Endothelial cell of umbilical vein (primary cell): ENCODE results near the gene ARHGEF12. TPM values are rescaled to one million over a fixed set of nuclear protein-coding genes. Genes with fewer than 3 reads are reported as not detected.

Experiments used
- BruUV-seq: library from RNA; stranded (reverse); fragments of 400-500 nt; replicated peaks from 2 replicates; lab custom pipeline; 2021; lab: Mats Ljungman, UMichigan
- CTCF ChIA-PET: fragments of 300-600, 350-600 bp; sonication (Branson Sonifier 250); formaldehyde crosslinking; loops from one replicate; lab custom pipeline; 2021; ENCODE audit warnings: antibody characterized with exemption, inconsistent platforms; lab: Charles Lee
- POLR2A ChIA-PET: fragments of 300-600, 350-600 bp; sonication (Branson Sonifier 250); formaldehyde crosslinking; loops from one replicate; lab custom pipeline; 2021; ENCODE audit warnings: antibody characterized with exemption, inconsistent platforms; lab: Charles Lee
- DNase-seq: peaks from one replicate; pipeline ENCODE4 v3.0.0-alpha.2; 2011; ENCODE audit warnings: low read depth, low spot score
- FAIRE-seq: peaks from 2 replicates; lab custom pipeline; 2011; peaks lifted over from hg19 to GRCh38; lab: Jason Lieb, UNC
- H2AFZ ChIP-seq: 2 replicates; pipeline ENCODE4 v1.6.0; 2012; ENCODE audit warnings: low read depth, low read length, control low read depth, inconsistent platforms
- H3K27ac ChIP-seq: 2 replicates; pipeline ENCODE4 v1.5.1; 2011; ENCODE audit warnings: low read depth, mild to moderate bottlenecking, control low read depth, low read length, moderate library complexity; ENCODE audit not compliant: insufficient read depth
- H3K27me3 ChIP-seq, 2 experiments: 2 replicates each; pipeline versions ENCODE4 v1.6.0 to v1.6.1; 2011; ENCODE audit warnings: low read length in 2 of 2, mixed read lengths in 1 of 2; ENCODE audit not compliant: control insufficient read depth in 2 of 2, insufficient read depth in 2 of 2
- H3K36me3 ChIP-seq, 2 experiments: 2 replicates in 1 of 2; 3 replicates in 1 of 2; pipeline ENCODE4 v1.5.1; 2011; ENCODE audit warnings: low read length in 2 of 2, mild to moderate bottlenecking in 1 of 2, moderate library complexity in 1 of 2; ENCODE audit not compliant: control insufficient read depth in 2 of 2, insufficient read depth in 2 of 2; ENCODE audit errors: extremely low read depth in 1 of 2
- H3K4me1 ChIP-seq: 3 replicates; pipeline ENCODE4 v1.5.1; 2011; ENCODE audit warnings: mild to moderate bottlenecking, low read length; ENCODE audit not compliant: control insufficient read depth, insufficient read depth; ENCODE audit errors: extremely low read depth
- H3K4me2 ChIP-seq: 2 replicates; pipeline ENCODE4 v1.6.1; 2011; ENCODE audit warnings: low read length, control low read depth, mixed read lengths; ENCODE audit not compliant: insufficient read depth
- H3K4me3 ChIP-seq, 3 experiments: fragments of 200-600 bp in 1 of 3; sonication (generic), shearing (Covaris generic) in 1 of 3; replicated peaks in 1 of 3; 2 replicates each; pipeline ENCODE4 v1.5.1; 2011 to 2016; ENCODE audit warnings: control low read depth in 3 of 3, low read length in 3 of 3, mild to moderate bottlenecking in 2 of 3, inconsistent platforms in 1 of 3, low read depth in 1 of 3, moderate library complexity in 1 of 3; ENCODE audit not compliant: insufficient read depth in 1 of 3
- H3K79me2 ChIP-seq: 2 replicates; pipeline ENCODE4 v1.6.0; 2012; ENCODE audit warnings: low read length, inconsistent platforms; ENCODE audit not compliant: control insufficient read depth, insufficient read depth
- H3K9ac ChIP-seq: replicated peaks from 2 replicates; pipeline ENCODE3; 2011; ENCODE audit warnings: low read length, control low read depth; ENCODE audit not compliant: insufficient read depth; ENCODE audit errors: extremely low read depth
- H3K9me1 ChIP-seq: replicated peaks from 3 replicates; pipeline ENCODE4 v1.6.0; 2011; ENCODE audit warnings: mild to moderate bottlenecking, low read length; ENCODE audit not compliant: control insufficient read depth, insufficient read depth; ENCODE audit errors: extremely low read depth
- H3K9me3 ChIP-seq: replicated peaks from 2 replicates; pipeline ENCODE4 v1.5.1; 2012; ENCODE audit warnings: low read length, inconsistent platforms; ENCODE audit not compliant: control insufficient read depth, insufficient read depth
- H4K20me1 ChIP-seq: replicated peaks from 2 replicates; pipeline ENCODE3; 2011; ENCODE audit warnings: mild to moderate bottlenecking, low read length; ENCODE audit not compliant: control insufficient read depth, insufficient read depth; ENCODE audit errors: extremely low read depth
- EZH2 ChIP-seq: IDR thresholded peaks from 2 replicates; pipeline ENCODE4 v1.6.1; 2012; ENCODE audit warnings: borderline replicate concordance, low read depth, mild to moderate bottlenecking, moderate library complexity, low read length, inconsistent platforms; ENCODE audit not compliant: severe bottlenecking
- FOS ChIP-seq: IDR thresholded peaks from 2 replicates; pipeline ENCODE4 v1.6.1; 2011; ENCODE audit warnings: mild to moderate bottlenecking, low read length, moderate library complexity, borderline replicate concordance; ENCODE audit not compliant: insufficient read depth
- GATA2 ChIP-seq: IDR thresholded peaks from 2 replicates; pipeline ENCODE4 v1.7.0; 2011; ENCODE audit warnings: low read depth, mild to moderate bottlenecking, moderate library complexity, mixed read lengths, low read length; ENCODE audit not compliant: insufficient read length, insufficient read depth
- JUN ChIP-seq: IDR thresholded peaks from 2 replicates; pipeline ENCODE4 v1.6.1; 2011; ENCODE audit warnings: borderline replicate concordance, low read depth; ENCODE audit not compliant: insufficient read length, insufficient read depth
- MAX ChIP-seq: IDR thresholded peaks from 2 replicates; pipeline ENCODE4 v1.6.1; 2011; ENCODE audit not compliant: insufficient read depth, insufficient read length
- MYC ChIP-seq: IDR thresholded peaks from one replicate; pipeline ENCODE4 v1.6.1; 2011; ENCODE audit warnings: mild to moderate bottlenecking, low read depth, low read length
- POLR2A ChIP-seq: IDR thresholded peaks from 2 replicates; pipeline ENCODE4 v1.6.1; 2012; ENCODE audit warnings: low read depth, mild to moderate bottlenecking, control low read depth, low read length
- POLR2AphosphoS5 ChIP-seq: IDR thresholded peaks from 2 replicates; pipeline ENCODE4 v1.6.1; 2012; ENCODE audit warnings: low read depth, mild to moderate bottlenecking, control low read depth, low read length, moderate library complexity; ENCODE audit not compliant: insufficient read depth
- dilution Hi-C: fragments of 300-500 bp; cut with MboI; formaldehyde crosslinking; loops from one replicate; pipeline ENCODE4 v1.15.0; 2019; ENCODE audit warnings: low sequenced_read_pairs; ENCODE audit not compliant: extremely low pct_ligation_motif_present
- intact Hi-C: fragments of 100-400 bp; cut with micrococcal nuclease; formaldehyde crosslinking; loops from one replicate; pipeline ENCODE4 v1.10.0; 2022
- polyA plus RNA-seq, 4 experiments: library from polyadenylated mRNA; depleted of rRNA in 3 of 4; stranded (reverse) in 3 of 4; unstranded in 1 of 4; fragments of >200 nt; gene quantifications; 2 replicates each; pipeline versions ENCODE4 v1.2.1 to v1.2.3, GENCODE V29; 2011 to 2012; ENCODE audit warnings: missing spikeins in 1 of 4
- total RNA-seq: library from RNA; stranded (reverse); gene quantifications from 2 replicates; pipeline ENCODE4 v1.2.3, GENCODE V29; 2021
- TF ChIP-seq, protein P1 (sequence below), 2 donors: IDR thresholded peaks; 1 replicate in 1 of 2; 2 replicates in 1 of 2; pipeline ENCODE4 v1.5.1; 2011; ENCODE audit warnings: low read length in 2 of 2, mild to moderate bottlenecking in 2 of 2, moderate library complexity in 2 of 2, control low read depth in 1 of 2, inconsistent platforms in 1 of 2, low read depth in 1 of 2; ENCODE audit not compliant: insufficient read depth in 1 of 2; ENCODE audit errors: extremely low read depth in 1 of 2

Gene ARHGEF12
- total and polyA plus RNA-seq, 2 donors (not counting 3 experiments of a cell fraction or from before 2014, with no cell fraction given) = 20.9 to 125 TPM

DNA sequence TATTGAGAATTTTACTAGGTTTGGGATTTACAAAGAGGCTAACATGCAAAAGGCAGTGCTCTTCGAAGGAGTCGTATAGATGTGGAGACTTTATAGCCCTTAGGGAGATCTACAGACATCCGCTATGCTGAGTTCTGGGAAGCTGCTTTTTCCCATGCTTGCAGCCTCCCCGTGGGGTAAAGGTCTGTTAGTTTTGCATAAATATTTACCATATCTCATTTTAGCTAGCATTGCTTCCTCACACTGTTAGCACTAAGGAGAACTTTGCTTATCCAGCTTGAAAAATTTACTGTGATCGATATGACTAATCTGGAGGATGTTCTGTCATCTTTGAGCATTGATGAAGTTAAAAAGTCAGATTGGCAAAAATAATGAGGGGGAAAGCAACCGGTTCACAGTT lies 18.6 kb downstream of the ARHGEF12 start:
- Histone ChIP-seq H2AFZ (no peak overlapping the region), H3K79me2 (peaks cover 97% of the 10 kb centered on the region), H3K27me3 (no peaks in the 10 kb centered on the region), H3K4me1 (peaks cover 2% of the 10 kb centered on the region), H3K9me3 (no peaks in the 10 kb centered on the region), H3K9ac (no peak overlapping the region), H3K4me3 (no peak overlapping the region), H3K27ac (no peak overlapping the region), H3K9me1 (no peaks in the 10 kb centered on the region), H3K36me3 (peaks cover 0 to 3% of the 10 kb centered on the region in 2 experiments), H3K4me2 (no peak overlapping the region), H4K20me1 (peaks cover 8% of the 10 kb centered on the region)
- DNase-seq (no peak), FAIRE-seq (no peak)
- dilution Hi-C loops = no loop called here
- ChIA-PET POLR2A (no interaction called here), CTCF (interaction anchor here (1.5 kb wide), 1 partner anchor 77 kb away, joined by 3 read pairs; no protein-coding TSS in a partner anchor)
- TF ChIP-seq POLR2A (no peak), MAX (no peak), FOS (no peak), POLR2AphosphoS5 (no peak), MYC (no peak), JUN (no peak), GATA2 (no peak), EZH2 (no peak)
- TF ChIP-seq, protein P1, sequence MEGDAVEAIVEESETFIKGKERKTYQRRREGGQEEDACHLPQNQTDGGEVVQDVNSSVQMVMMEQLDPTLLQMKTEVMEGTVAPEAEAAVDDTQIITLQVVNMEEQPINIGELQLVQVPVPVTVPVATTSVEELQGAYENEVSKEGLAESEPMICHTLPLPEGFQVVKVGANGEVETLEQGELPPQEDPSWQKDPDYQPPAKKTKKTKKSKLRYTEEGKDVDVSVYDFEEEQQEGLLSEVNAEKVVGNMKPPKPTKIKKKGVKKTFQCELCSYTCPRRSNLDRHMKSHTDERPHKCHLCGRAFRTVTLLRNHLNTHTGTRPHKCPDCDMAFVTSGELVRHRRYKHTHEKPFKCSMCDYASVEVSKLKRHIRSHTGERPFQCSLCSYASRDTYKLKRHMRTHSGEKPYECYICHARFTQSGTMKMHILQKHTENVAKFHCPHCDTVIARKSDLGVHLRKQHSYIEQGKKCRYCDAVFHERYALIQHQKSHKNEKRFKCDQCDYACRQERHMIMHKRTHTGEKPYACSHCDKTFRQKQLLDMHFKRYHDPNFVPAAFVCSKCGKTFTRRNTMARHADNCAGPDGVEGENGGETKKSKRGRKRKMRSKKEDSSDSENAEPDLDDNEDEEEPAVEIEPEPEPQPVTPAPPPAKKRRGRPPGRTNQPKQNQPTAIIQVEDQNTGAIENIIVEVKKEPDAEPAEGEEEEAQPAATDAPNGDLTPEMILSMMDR (IDR thresholded peaks at IDR 0.05; ENCODE audit: extremely low read depth in 1 of 2, insufficient read depth in 1 of 2, low read depth in 1 of 2, low read length in 2 of 2) = no peak
- intact Hi-C loops = no loop called here
- no TSS peak for BruUV-seq
